Psoas muscle (tissue), 8 donors: Measurements from ENCODE around the gene LRRC3C. TPM values are rescaled to one million over a fixed set of nuclear protein-coding genes. Genes with fewer than 3 reads are reported as not detected.
A peak's percentile ranks its signal among the peaks of the same experiment; 100 is the strongest.
"Not testable (repeated sequence)": the region's sequence is repeated elsewhere in the genome, so short reads cannot be mapped to it uniquely, and the experiment has no call there.

Experiments used
- ATAC-seq, 4 donors: fragments of 200-7000 bp; cut with Tn5 transposase; one replicate each; pipeline ENCODE4 v1.9.1; 2020; ENCODE audit warnings: moderate library complexity in 3 of 4, mild to moderate bottlenecking in 2 of 4
- DNase-seq, 2 donors: peaks; one replicate each; pipeline ENCODE4 v3.0.0-alpha.2; 2020
- H3K27ac ChIP-seq: fragments of 200-600 bp; one replicate; pipeline ENCODE4 v1.8.0; 2022
- H3K27me3 ChIP-seq, 3 donors: fragments of 200-600 bp in 1 of 3; one replicate each; pipeline versions ENCODE4 v1.6.1 to v1.8.0; 2013 to 2022; ENCODE audit warnings: low read length in 2 of 3, mild to moderate bottlenecking in 2 of 3, moderate library complexity in 1 of 3; ENCODE audit not compliant: insufficient read depth in 3 of 3
- H3K36me3 ChIP-seq, 2 donors: fragments of 200-600 bp in 1 of 2; one replicate each; pipeline versions ENCODE4 v1.6.1 to v1.8.0; 2013 to 2022; ENCODE audit warnings: low read depth in 1 of 2, mild to moderate bottlenecking in 1 of 2, moderate library complexity in 1 of 2; ENCODE audit not compliant: insufficient read depth in 1 of 2
- H3K4me1 ChIP-seq: fragments of 200-600 bp; one replicate; pipeline ENCODE4 v1.8.0; 2022
- H3K4me3 ChIP-seq: fragments of 200-600 bp; one replicate; pipeline ENCODE4 v1.8.0; 2022; ENCODE audit warnings: mild to moderate bottlenecking
- H3K9me3 ChIP-seq: fragments of 200-600 bp; one replicate; pipeline ENCODE4 v1.8.0; 2022
- CTCF ChIP-seq: fragments of 200-600 bp; IDR thresholded peaks from one replicate; pipeline ENCODE4 v1.8.0; 2022; ENCODE audit warnings: antibody characterized with exemption
- WGBS, 3 donors: extraction: QIAGEN DNeasy Blood & Tissue Kit; methylation state at CpG; one replicate each; pipeline versions ENCODE4 v1.1.6 to v1.1.7; 2013; 5-methylcytosine and 5-hydroxymethylcytosine counted together
- intact Hi-C, 2 donors: fragments of 100-400 bp; cut with DNase I; formaldehyde crosslinking; loops; one replicate each; pipeline versions ENCODE4 v1.11.0 to v1.14.2; 2022
- polyA plus RNA-seq, 3 donors: library from polyadenylated mRNA; stranded (reverse); fragments of 200-250 nt; gene quantifications; one replicate each; pipeline ENCODE4 v1.2.3, GENCODE V29; 2013
- total RNA-seq, 4 donors: library from RNA; stranded (reverse); fragmentation: NEBNext Ultra II Directional in 2 of 4; extraction: Animal tissue kit (Norgen Biotek cat#: 25700) in 2 of 4; gene quantifications; one replicate each; pipeline versions ENCODE4 v1.2.1 to v1.2.4, GENCODE V29; 2021 to 2023
- donor health status: healthy with polysubstance abuse.
- donor health status: DM: no; HTN: no; CAD: no; lungs with moderate emphysema.
- donor health status: Bipolar disorder and iron deficiency.
- donor health status: healthy.
- donor health status: DM: yes; HTN: yes; CAD: no.
- donor health status: DM: no; HTN: no; CAD: no.
- donor health status: DM: no; HTN: no; CAD: no.
- donor health status: DM: yes; HTN: yes; CAD: no.

Gene LRRC3C
- total and polyA plus RNA-seq, 7 donors: 0.04 TPM; not detected in 6

GRCh38 chr17:39944393-39944711 is 16.8 kb downstream of the LRRC3C start:
- ATAC-seq: peak in 1 of 4 donors; percentile 5
- H3K9me3 ChIP-seq: no peaks in the 10 kb centered on the region
- no peaks in the 10 kb centered on the region for H3K27me3 ChIP-seq
- no peak for DNase-seq
- H3K4me1 ChIP-seq: no peaks in the 10 kb centered on the region
- no peaks in the 10 kb centered on the region for H3K36me3 ChIP-seq
- 58 to 72% (median 70%) methylated on average over 12 to 16 of the region's 16 CpGs for WGBS, 3 donors
- peak overlapping the region; percentile 10 for H3K27ac ChIP-seq
- intact Hi-C loops: no loop called here
- no peak for TF ChIP-seq CTCF
- H3K4me3 ChIP-seq: no peak overlapping the region

GRCh38 chr17:39946551-39947330 is 19.2 kb downstream of the LRRC3C start:
- Histone ChIP-seq H3K4me1 (no peaks in the 10 kb centered on the region), H3K4me3 (no peak overlapping the region), H3K27me3 (no peaks in the 10 kb centered on the region), H3K36me3 (no peaks in the 10 kb centered on the region), H3K27ac (no peak overlapping the region), H3K9me3 (no peaks in the 10 kb centered on the region)
- no peak for ATAC-seq
- intact Hi-C loops: no loop called here
- 76 to 81% (median 80%) methylated on average over 15 of the region's 15 CpGs for WGBS, 3 donors
- TF ChIP-seq CTCF: no peak
- no peak for DNase-seq

GRCh38 chr17:39948489-39948828 is 20.9 kb downstream of the LRRC3C start:
- H3K9me3 ChIP-seq, H3K4me3 ChIP-seq, ATAC-seq, H3K27ac ChIP-seq, intact Hi-C loops, DNase-seq, H3K36me3 ChIP-seq, H3K4me1 ChIP-seq, H3K27me3 ChIP-seq: not testable (repeated sequence)
- 80 to 82% (median 81%) methylated on average over 5 of the region's 5 CpGs for WGBS, 3 donors

- H3K36me3 ChIP-seq: no peaks in the 10 kb centered on the region
- H3K4me3 ChIP-seq: no peak overlapping the region
- intact Hi-C loops: no loop called here
- H3K27ac ChIP-seq: no peak overlapping the region
- peaks cover 5% of the 10 kb centered on the region for H3K4me1 ChIP-seq
- H3K9me3 ChIP-seq: no peaks in the 10 kb centered on the region
- no peak for DNase-seq
- 75 to 94% (median 86%) methylated on average over 2 of the region's 2 CpGs for WGBS, 3 donors
- no peak for ATAC-seq
- TF ChIP-seq CTCF: no peak
- H3K27me3 ChIP-seq: no peaks in the 10 kb centered on the region
These were observed 21.5 kb downstream of the LRRC3C start for GRCh38 chr17:39949028-39949427.

- intact Hi-C loops: no loop called here
- DNase-seq (peak in 1 of 2 donors; percentile 62), ATAC-seq (no peak)
- no peak for TF ChIP-seq CTCF
- Histone ChIP-seq H3K27ac (no peak overlapping the region), H3K27me3 (no peaks in the 10 kb centered on the region), H3K9me3 (no peaks in the 10 kb centered on the region), H3K4me1 (peaks cover 5% of the 10 kb centered on the region), H3K36me3 (no peaks in the 10 kb centered on the region), H3K4me3 (no peak overlapping the region)
- 39 to 66% (median 51%) methylated on average over 5 of the region's 5 CpGs for WGBS, 3 donors
These were observed 23.4 kb downstream of the LRRC3C start for GRCh38 chr17:39950871-39951348.
